Body of pancreas (tissue), 4 donors: ENCODE measurements around the gene VPS37D. TPM values are rescaled to one million over a fixed set of nuclear protein-coding genes. Genes with fewer than 3 reads are reported as not detected.

Source experiments
- ATAC-seq: fragments of 150-250 bp; one replicate; pipeline ENCODE4 v1.9.1; 2016
- DNase-seq, 4 donors: peaks; one replicate each; pipeline ENCODE4 v3.0.0-alpha.2; 2019
- H3K27ac ChIP-seq, 4 donors: fragments of 200-600 bp; sonication (generic); 1 replicate in 3 of 4; 2 replicates in 1 of 4; pipeline versions ENCODE4 v1.5.1 to v1.6.1; 2016 to 2019; ENCODE audit warnings: mild to moderate bottlenecking in 1 of 4, mixed read lengths in 1 of 4, moderate library complexity in 1 of 4
- H3K27me3 ChIP-seq, 2 donors: fragments of 200-600 bp; sonication (generic); one replicate each; pipeline ENCODE4 v1.6.0; 2016; ENCODE audit warnings: mild to moderate bottlenecking in 1 of 2
- H3K36me3 ChIP-seq, 2 donors: fragments of 200-600 bp; sonication (generic); replicated peaks in 1 of 2; 2 replicates each; pipeline ENCODE4 v1.5.1; 2016; ENCODE audit warnings: low read depth in 2 of 2; ENCODE audit not compliant: insufficient read depth in 1 of 2
- H3K4me1 ChIP-seq: fragments of 200-600 bp; sonication (generic); one replicate; pipeline ENCODE4 v1.6.0; 2016
- H3K4me3 ChIP-seq, 2 donors: fragments of 200-600 bp; sonication (generic); 1 replicate in 1 of 2; 2 replicates in 1 of 2; pipeline ENCODE4 v1.5.1; 2016 to 2019
- H3K9me3 ChIP-seq, 3 donors: fragments of 200-600 bp; sonication (generic); 1 replicate in 2 of 3; 2 replicates in 1 of 3; pipeline ENCODE4 v1.5.1; 2016
- POLR2A ChIP-seq, 3 donors: fragments of 450-650 bp; IDR thresholded peaks; one replicate each; pipeline ENCODE4 v1.6.1; 2016; ENCODE audit warnings: antibody characterized with exemption in 3 of 3, mild to moderate bottlenecking in 2 of 3
- WGBS, 2 donors: methylation state at CpG; one replicate each; pipeline ENCODE4 v1.1.5; 2017; 5-methylcytosine and 5-hydroxymethylcytosine counted together
- intact Hi-C: fragments of 100-400 bp; cut with DNase I; formaldehyde crosslinking; loops from one replicate; pipeline ENCODE4 v1.15.1; 2023
- total RNA-seq, 2 donors: library from RNA; depleted of rRNA; stranded (reverse); fragments of >200 nt; gene quantifications; one replicate each; pipeline ENCODE4 v1.1.0, GENCODE V29; 2016
- TF ChIP-seq, protein P1 (sequence below), 7 experiments: fragments of 450-650 bp in 4 of 7; fragments of 200-600 bp in 3 of 7; sonication (generic) in 3 of 7; IDR thresholded peaks; one replicate each; pipeline ENCODE4 v1.5.1; 2016 to 2019; ENCODE audit warnings: antibody characterized with exemption in 7 of 7

The VPS37D gene
- total RNA-seq, 2 donors from 2014 or later = 1.3 to 6.0 TPM

DNA sequence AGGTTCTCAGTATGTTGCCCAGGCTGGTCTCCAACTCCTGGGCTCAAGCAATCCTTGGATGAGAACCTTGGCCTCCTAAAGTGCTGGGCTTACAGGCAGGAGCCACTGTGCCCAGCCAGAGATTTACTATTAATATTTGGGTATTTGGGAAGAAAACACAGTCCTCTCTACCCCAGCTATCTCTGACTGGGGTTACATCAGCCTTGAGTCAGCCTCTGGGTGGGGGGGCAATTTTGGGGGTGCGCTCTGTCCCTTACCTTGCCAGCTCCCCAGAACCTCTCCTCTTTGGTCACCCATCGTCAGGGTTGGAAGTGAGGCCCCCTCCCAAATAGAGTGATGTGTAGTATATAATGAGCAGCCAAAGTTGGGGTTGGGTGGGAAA, 45.1 kb upstream of the VPS37D start:
- no peak for DNase-seq
- Histone ChIP-seq H3K27ac (peak overlapping the region in 2 of 4 donors; percentile 62 to 73), H3K9me3 (no peaks in the 10 kb centered on the region), H3K4me1 (peaks cover 26% of the 10 kb centered on the region), H3K4me3 (no peak overlapping the region), H3K36me3 (no peaks in the 10 kb centered on the region), H3K27me3 (peaks cover 0 to 2% of the 10 kb centered on the region in 2 donors)
- intact Hi-C loops = loop anchor here (5.0 kb wide), 1 partner anchor 50 kb away; no protein-coding TSS in a partner anchor
- ATAC-seq = no peak
- 38 to 43% methylated on average over 1 to 2 of the region's 2 CpGs for WGBS, 2 donors
- TF ChIP-seq POLR2A (IDR thresholded peaks at IDR 0.05) = no peak
- TF ChIP-seq, protein P1, sequence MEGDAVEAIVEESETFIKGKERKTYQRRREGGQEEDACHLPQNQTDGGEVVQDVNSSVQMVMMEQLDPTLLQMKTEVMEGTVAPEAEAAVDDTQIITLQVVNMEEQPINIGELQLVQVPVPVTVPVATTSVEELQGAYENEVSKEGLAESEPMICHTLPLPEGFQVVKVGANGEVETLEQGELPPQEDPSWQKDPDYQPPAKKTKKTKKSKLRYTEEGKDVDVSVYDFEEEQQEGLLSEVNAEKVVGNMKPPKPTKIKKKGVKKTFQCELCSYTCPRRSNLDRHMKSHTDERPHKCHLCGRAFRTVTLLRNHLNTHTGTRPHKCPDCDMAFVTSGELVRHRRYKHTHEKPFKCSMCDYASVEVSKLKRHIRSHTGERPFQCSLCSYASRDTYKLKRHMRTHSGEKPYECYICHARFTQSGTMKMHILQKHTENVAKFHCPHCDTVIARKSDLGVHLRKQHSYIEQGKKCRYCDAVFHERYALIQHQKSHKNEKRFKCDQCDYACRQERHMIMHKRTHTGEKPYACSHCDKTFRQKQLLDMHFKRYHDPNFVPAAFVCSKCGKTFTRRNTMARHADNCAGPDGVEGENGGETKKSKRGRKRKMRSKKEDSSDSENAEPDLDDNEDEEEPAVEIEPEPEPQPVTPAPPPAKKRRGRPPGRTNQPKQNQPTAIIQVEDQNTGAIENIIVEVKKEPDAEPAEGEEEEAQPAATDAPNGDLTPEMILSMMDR (IDR thresholded peaks at IDR 0.05) = no peak

DNA sequence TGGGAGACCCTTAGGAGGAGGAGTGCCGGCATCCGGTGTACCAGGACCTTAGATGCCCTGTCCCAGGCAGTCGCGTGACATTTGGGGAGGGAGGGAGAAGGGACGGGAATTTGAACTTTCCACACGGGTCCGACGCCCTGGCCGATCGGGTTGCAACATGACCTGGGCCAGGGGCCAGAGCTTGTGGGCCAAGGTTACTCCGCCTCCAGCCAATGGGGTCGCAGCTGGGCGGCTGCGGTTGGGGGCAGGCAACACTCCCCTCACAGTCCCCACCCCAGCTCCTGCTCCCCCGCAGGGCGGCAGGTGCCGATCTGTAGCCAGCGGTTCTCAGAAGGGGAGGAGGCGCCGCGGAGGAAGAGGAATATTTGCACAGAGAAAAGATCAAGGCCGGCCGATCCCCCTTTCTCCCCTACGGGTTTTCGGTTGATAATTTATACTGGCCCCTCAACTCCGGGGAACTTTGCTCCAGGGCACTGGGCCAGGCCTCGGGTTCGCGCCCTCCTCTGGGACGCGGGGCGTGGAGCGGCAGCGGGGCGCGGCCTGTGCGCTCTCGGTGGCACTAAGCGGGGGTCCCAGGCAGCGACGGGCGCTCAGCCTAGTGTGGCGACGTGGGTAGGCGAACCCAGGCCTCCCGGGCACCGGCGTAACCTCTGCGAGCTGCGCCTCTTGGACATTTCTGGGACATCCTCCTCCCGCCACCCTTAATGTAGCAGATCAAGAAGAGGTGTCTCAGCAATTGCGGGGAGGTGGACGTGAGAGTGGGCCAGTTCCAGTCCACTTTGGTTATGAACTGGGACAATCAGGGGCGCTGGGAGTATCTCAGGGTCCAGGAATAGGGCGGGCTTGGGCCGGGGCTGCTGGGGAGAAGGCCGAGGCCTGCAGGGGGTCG, 44.5 kb upstream of the VPS37D start:
- Histone ChIP-seq H3K4me1 (peaks cover 26% of the 10 kb centered on the region), H3K9me3 (no peaks in the 10 kb centered on the region), H3K36me3 (no peaks in the 10 kb centered on the region), H3K27me3 (peaks cover 0 to 3% of the 10 kb centered on the region in 2 donors), H3K4me3 (peak overlapping the region; percentile 16 to 36), H3K27ac (peak overlapping the region in 3 of 4 donors; percentile 57 to 73 (median 62))
- 0 to 1% methylated on average over 23 to 58 of the region's 58 CpGs for WGBS, 2 donors
- DNase-seq = peak; percentile 46 to 60 (median 52)
- ATAC-seq = peak; percentile 36
- peak in 2 of 3 donors; percentile 24 to 41 for TF ChIP-seq POLR2A (IDR thresholded peaks at IDR 0.05)
- TF ChIP-seq, protein P1 (IDR thresholded peaks at IDR 0.05) = no peak
- intact Hi-C loops = loop anchor here (5.0 kb wide), 1 partner anchor 49 kb away; no protein-coding TSS in a partner anchor

DNA sequence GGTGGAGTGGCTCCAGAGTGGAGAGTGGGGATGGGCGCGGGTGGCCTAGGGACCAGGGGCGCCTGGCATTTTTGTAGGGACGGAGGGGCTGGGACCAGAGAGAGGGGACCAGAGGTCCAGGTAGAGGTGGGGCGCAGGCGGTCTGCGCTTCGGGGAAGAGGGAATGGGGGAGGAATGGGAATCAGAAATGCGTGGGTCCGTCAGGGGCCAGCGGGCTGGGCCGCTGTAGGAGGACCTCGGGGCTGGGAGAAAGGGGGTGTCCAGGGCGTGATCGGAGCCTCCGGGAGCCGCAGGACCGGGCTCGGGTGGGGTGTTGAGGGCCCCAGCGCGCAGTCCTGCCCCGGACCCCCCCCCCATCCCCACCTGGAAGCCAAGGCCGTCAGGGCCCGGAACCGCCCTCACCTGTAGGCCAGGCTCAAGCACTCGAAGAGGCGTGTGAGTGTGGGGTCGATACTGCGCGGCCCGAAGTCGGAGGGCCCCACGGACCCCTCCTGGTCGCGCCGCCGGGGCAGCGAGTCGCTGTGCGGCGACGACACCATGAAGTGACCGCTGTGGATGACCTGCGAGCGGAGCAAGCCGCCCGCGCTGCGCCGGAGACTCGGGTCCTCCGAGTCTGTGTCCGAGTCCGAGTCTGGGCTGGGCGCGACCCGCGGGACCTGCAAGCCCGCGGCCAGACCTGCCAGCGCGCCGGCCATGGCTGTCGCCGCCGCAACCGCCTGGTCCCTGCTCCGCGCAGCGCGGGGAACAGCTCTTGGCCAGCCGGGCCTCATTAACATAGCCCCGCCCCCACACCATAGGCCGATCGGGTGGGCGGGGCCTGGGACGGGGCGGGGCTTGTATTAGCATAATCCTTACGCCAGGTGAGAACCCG, 43.6 kb upstream of the VPS37D start, which contains the start of gene MLXIPL:
TSS of gene MLXIPL (minus strand) at position 725 of the 871 bp plus-strand sequence. CDS start at position 695, 30 bp downstream.
- intact Hi-C loops = loop anchor here (5.0 kb wide), 1 partner anchor 48 kb away; no protein-coding TSS in a partner anchor

DNA sequence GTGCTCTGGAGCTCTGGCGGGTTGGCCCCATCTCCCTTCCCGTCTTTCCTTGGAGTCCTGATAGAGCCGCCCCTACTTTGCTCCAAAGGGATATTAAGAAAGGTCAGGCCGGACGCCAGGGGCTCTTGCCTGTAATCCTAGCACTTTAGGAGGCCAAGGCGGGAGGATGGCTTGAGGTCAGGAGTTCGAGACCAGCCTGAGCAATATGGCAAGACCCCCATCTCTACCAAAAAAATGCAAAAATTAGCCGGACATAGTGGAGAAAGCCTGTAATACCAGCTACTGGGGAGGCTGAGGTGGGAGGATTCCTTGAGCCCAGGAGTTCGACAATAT, 43.0 kb upstream of the VPS37D start:
- Histone ChIP-seq H3K27me3 (peaks cover 0 to 3% of the 10 kb centered on the region in 2 donors), H3K4me1 (peaks cover 26% of the 10 kb centered on the region), H3K36me3 (no peaks in the 10 kb centered on the region), H3K9me3 (no peaks in the 10 kb centered on the region), H3K27ac (peak overlapping the region in 1 of 4 donors; percentile 62), H3K4me3 (no peak overlapping the region)
- intact Hi-C loops = loop anchor here (5.0 kb wide), 1 partner anchor 48 kb away; no protein-coding TSS in a partner anchor
- no peak for ATAC-seq
- no peak for DNase-seq
- no peak for TF ChIP-seq POLR2A (IDR thresholded peaks at IDR 0.05)
- TF ChIP-seq, protein P1 (IDR thresholded peaks at IDR 0.05) = no peak
- WGBS, 2 donors = 37 to 52% methylated on average over 5 to 9 of the region's 9 CpGs

More for the DNA sequence above, 43.6 kb upstream of the VPS37D start, which contains the start of gene MLXIPL:
- Histone ChIP-seq H3K4me3 (peak within 1 kb of the TSS; percentile 16 to 36), H3K27ac (peak within 1 kb of the TSS; percentile 50 to 73 (median 60)), H3K27me3 (peaks cover 0 to 3% of the 10 kb centered on the region in 2 donors), H3K9me3 (no peaks in the 10 kb centered on the region), H3K36me3 (no peaks in the 10 kb centered on the region), H3K4me1 (peaks cover 26% of the 10 kb centered on the region)
- WGBS, 2 donors = 1 to 3% methylated on average over 14 to 66 of the region's 80 CpGs
- ATAC-seq (peak; percentile 93), DNase-seq (peak; percentile 95 to 99 (median 96))
- TF ChIP-seq, protein P1 (IDR thresholded peaks at IDR 0.05) = no peak
- TF ChIP-seq POLR2A (IDR thresholded peaks at IDR 0.05) = peak; percentile 76 to 81 (median 77)
